PC-9 (cell line): ENCODE measurements around the gene ZNF343. TPM values are rescaled to one million over a fixed set of nuclear protein-coding genes. Genes with fewer than 3 reads are reported as not detected.

Experiments
- BruUV-seq: library from RNA; stranded (reverse); fragments of 400-500 nt; replicated peaks from 2 replicates; lab custom pipeline; 2021; lab: Mats Ljungman, UMichigan
- CTCF ChIA-PET: fragments of 300-600 bp; sonication (Branson Sonifier 250); formaldehyde crosslinking; loops from one replicate; lab custom pipeline; 2022; ENCODE audit warnings: antibody characterized with exemption; lab: Charles Lee
- POLR2A ChIA-PET: fragments of 300-600 bp; sonication (Branson Sonifier 250); formaldehyde crosslinking; loops from one replicate; lab custom pipeline; 2022; ENCODE audit warnings: antibody characterized with exemption; ENCODE audit not compliant: unreplicated experiment; lab: Charles Lee
- DNase-seq, 2 experiments: peaks; one replicate each; pipeline versions ENCODE4 v3.0.0 to v3.0.0-alpha.2; 2015 to 2022; ENCODE audit warnings: mixed read lengths in 1 of 2
- H2AFZ ChIP-seq: fragments of 200-600 bp; sonication (generic); 2 replicates; pipeline ENCODE4 v1.8.1; 2017; ENCODE audit warnings: antibody characterized with exemption
- H3F3A ChIP-seq: fragments of 200-600 bp; sonication (generic); 2 replicates; pipeline ENCODE4 v1.8.1; 2017; ENCODE audit warnings: antibody characterized with exemption, mild to moderate bottlenecking, low read depth; ENCODE audit not compliant: insufficient read depth
- H3K27ac ChIP-seq: fragments of 200-600 bp; sonication (generic); 2 replicates; pipeline ENCODE4 v1.6.1; 2016; ENCODE audit warnings: mixed run types
- H3K27me3 ChIP-seq: fragments of 200-600 bp; sonication (generic); 2 replicates; pipeline ENCODE4 v1.6.1; 2016; ENCODE audit warnings: low read depth, mixed run types; ENCODE audit not compliant: insufficient read depth
- H3K36me3 ChIP-seq: fragments of 200-600 bp; sonication (generic); 2 replicates; pipeline ENCODE4 v1.6.1; 2016; ENCODE audit warnings: low read depth, mixed run types
- H3K4me1 ChIP-seq: fragments of 200-600 bp; sonication (generic); replicated peaks from 2 replicates; pipeline ENCODE4 v1.6.1; 2016; ENCODE audit warnings: mixed run types; ENCODE audit not compliant: insufficient read depth
- H3K4me2 ChIP-seq: fragments of 200-600 bp; sonication (generic); 2 replicates; pipeline ENCODE4 v1.6.1; 2017; ENCODE audit warnings: mixed run types
- H3K4me3 ChIP-seq: fragments of 200-600 bp; sonication (generic); 2 replicates; pipeline ENCODE4 v1.6.1; 2016; ENCODE audit warnings: mixed run types
- H3K79me2 ChIP-seq: fragments of 200-600 bp; sonication (generic); 2 replicates; pipeline ENCODE4 v1.6.1; 2017; ENCODE audit warnings: low read depth, mixed run types
- H3K9me2 ChIP-seq: fragments of 200-600 bp; sonication (generic); 2 replicates; pipeline ENCODE4 v1.8.1; 2017; ENCODE audit warnings: mild to moderate bottlenecking; ENCODE audit not compliant: insufficient read depth
- H3K9me3 ChIP-seq: fragments of 200-600 bp; sonication (generic); 2 replicates; pipeline ENCODE4 v1.8.1; 2016; ENCODE audit warnings: low read depth; ENCODE audit not compliant: insufficient read depth
- H4K20me1 ChIP-seq: fragments of 200-600 bp; sonication (generic); 2 replicates; pipeline ENCODE4 v1.8.1; 2017; ENCODE audit not compliant: insufficient read depth
- CTCF ChIP-seq: fragments of 200-600 bp; sonication (generic); conservative IDR thresholded peaks from 2 replicates; pipeline ENCODE4 v1.6.1; 2017; ENCODE audit warnings: mixed run types, antibody characterized with exemption, mild to moderate bottlenecking, moderate library complexity
- EZH2 ChIP-seq: fragments of 200-600 bp; sonication (generic); IDR thresholded peaks from 2 replicates; pipeline ENCODE4 v1.8.0; 2017; ENCODE audit warnings: antibody characterized with exemption, low read depth
- intact Hi-C: fragments of 100-400 bp; cut with micrococcal nuclease; formaldehyde crosslinking; loops from one replicate; pipeline ENCODE4 v1.10.0; 2022; ENCODE audit not compliant: unreplicated experiment
- total RNA-seq: library from RNA; stranded (reverse); gene quantifications from 2 replicates; pipeline ENCODE4 v1.2.3, GENCODE V29; 2021

The ZNF343 gene
- total RNA-seq, 1 experiment from 2014 or later, result 10.0 TPM

- no peaks in the 10 kb centered on the region for H3K36me3 ChIP-seq
- H3K4me3 ChIP-seq, result no peak overlapping the region
- TF ChIP-seq CTCF (peak; percentile 66), EZH2 (no peak)
- no peaks in the 10 kb centered on the region for H3K9me2 ChIP-seq
- H3K4me1 ChIP-seq, result no peaks in the 10 kb centered on the region
- POLR2A ChIA-PET, result interaction anchor here (0.6 to 0.8 kb wide), 4 partner anchors 27 to 140 kb away, joined by 3 to 9 read pairs (median 4); no protein-coding TSS in a partner anchor
- H3K27me3 ChIP-seq, result no peaks in the 10 kb centered on the region
- DNase-seq, result no peak
- intact Hi-C loops, result no loop called here
- H3K27ac ChIP-seq, result no peak overlapping the region
- H3K9me3 ChIP-seq, result no peaks in the 10 kb centered on the region
- CTCF ChIA-PET, result interaction anchor here (0.7 to 1.4 kb wide), 4 partner anchors 14 to 604 kb away, joined by 3 to 4 read pairs (median 3); partner anchors contain the start of gene SNRPB
- H2AFZ ChIP-seq, result no peak overlapping the region
- no peaks in the 10 kb centered on the region for H3K79me2 ChIP-seq
- no peak overlapping the region for H3K4me2 ChIP-seq
- no peaks in the 10 kb centered on the region for H3F3A ChIP-seq
- BruUV-seq, result no TSS peak
- H4K20me1 ChIP-seq, result no peaks in the 10 kb centered on the region
Observed at GRCh38 chr20:2521369-2522305, 12.9 kb upstream of the ZNF343 start.

- Histone ChIP-seq H4K20me1 (no peaks in the 10 kb centered on the region), H3K9me2 (no peaks in the 10 kb centered on the region), H3K4me2 (no peak overlapping the region), H3K4me3 (no peak overlapping the region), H3K36me3 (no peaks in the 10 kb centered on the region), H3K9me3 (no peaks in the 10 kb centered on the region), H3F3A (no peaks in the 10 kb centered on the region), H3K27me3 (no peaks in the 10 kb centered on the region), H3K4me1 (no peaks in the 10 kb centered on the region), H2AFZ (no peak overlapping the region), H3K27ac (no peak overlapping the region), H3K79me2 (no peaks in the 10 kb centered on the region)
- TF ChIP-seq EZH2 (no peak), CTCF (no peak)
- intact Hi-C loops, result no loop called here
- DNase-seq, result no peak
- ChIA-PET POLR2A (no interaction called here), CTCF (interaction anchor here (0.6 kb wide), 1 partner anchor 443 kb away, joined by 13 read pairs; no protein-coding TSS in a partner anchor)
- BruUV-seq, result no TSS peak
Observed at GRCh38 chr20:2520617-2521016, 11.9 kb upstream of the ZNF343 start.

- TF ChIP-seq EZH2 (no peak), CTCF (no peak)
- no peak overlapping the region for H3K4me3 ChIP-seq
- H2AFZ ChIP-seq, result no peak overlapping the region
- no peak overlapping the region for H3K27ac ChIP-seq
- BruUV-seq, result no TSS peak
- no peaks in the 10 kb centered on the region for H3K9me2 ChIP-seq
- intact Hi-C loops, result no loop called here
- H3K27me3 ChIP-seq, result no peaks in the 10 kb centered on the region
- no peak for DNase-seq
- no peaks in the 10 kb centered on the region for H3K79me2 ChIP-seq
- no peaks in the 10 kb centered on the region for H4K20me1 ChIP-seq
- ChIA-PET CTCF (interaction anchor here (0.6 kb wide), 1 partner anchor 54 kb away, joined by 5 read pairs; no protein-coding TSS in a partner anchor), POLR2A (no interaction called here)
- no peak overlapping the region for H3K4me2 ChIP-seq
- H3F3A ChIP-seq, result no peaks in the 10 kb centered on the region
- no peaks in the 10 kb centered on the region for H3K4me1 ChIP-seq
- no peaks in the 10 kb centered on the region for H3K9me3 ChIP-seq
- no peaks in the 10 kb centered on the region for H3K36me3 ChIP-seq
Observed at GRCh38 chr20:2519115-2519809, 10.5 kb upstream of the ZNF343 start.
